IMR-90 (cell line): ENCODE results near the gene PDS5B. TPM values are rescaled to one million over a fixed set of nuclear protein-coding genes. Genes with fewer than 3 reads are reported as not detected.

Experiments
- ATAC-seq: fragments of 200-7000 bp; cut with Tn5 transposase; 2 replicates; pipeline ENCODE4 v1.9.1; 2020; ENCODE audit warnings: low read depth, mild to moderate bottlenecking, moderate library complexity
- BruUV-seq: library from RNA; stranded (reverse); fragments of 400-500 nt; replicated peaks from 2 replicates; lab custom pipeline; 2021; lab: Mats Ljungman, UMichigan
- CTCF ChIA-PET: fragments of 300-600 bp; formaldehyde crosslinking; extraction: SDS; loops from one replicate; lab custom pipeline; 2021; ENCODE audit warnings: antibody characterized with exemption; lab: Yijun Ruan, JAX
- POLR2A ChIA-PET: fragments of 300-600 bp; sonication (Branson Sonifier 250); formaldehyde crosslinking; loops from one replicate; lab custom pipeline; 2022; ENCODE audit warnings: antibody characterized with exemption; ENCODE audit not compliant: unreplicated experiment; lab: Charles Lee
- DNase-seq: peaks from one replicate; pipeline ENCODE4 v3.0.0; 2013
- H2AFZ ChIP-seq: replicated peaks from 2 replicates; pipeline ENCODE3; 2013; ENCODE audit warnings: low read length, mild to moderate bottlenecking; ENCODE audit not compliant: poor library complexity
- H2AK5ac ChIP-seq: 2 replicates; pipeline ENCODE4 v1.6.1; 2013; ENCODE audit warnings: low read depth, low read length, inconsistent platforms
- H2AK9ac ChIP-seq: replicated peaks from 2 replicates; pipeline ENCODE3; 2013; ENCODE audit warnings: mild to moderate bottlenecking, low read depth, low read length, moderate library complexity; ENCODE audit not compliant: poor library complexity
- H2BK120ac ChIP-seq: 2 replicates; pipeline ENCODE4 v1.6.1; 2013; ENCODE audit warnings: low read depth, low read length, inconsistent platforms
- H2BK15ac ChIP-seq: 3 replicates; pipeline ENCODE4 v1.6.1; 2013; ENCODE audit warnings: low read depth, low read length, inconsistent platforms
- H2BK20ac ChIP-seq: 2 replicates; pipeline ENCODE4 v1.6.1; 2013; ENCODE audit warnings: low read depth, mild to moderate bottlenecking, inconsistent platforms, low read length, moderate library complexity
- H2BK5ac ChIP-seq: 2 replicates; pipeline ENCODE4 v1.6.1; 2013; ENCODE audit warnings: mild to moderate bottlenecking, low read depth, low read length, inconsistent platforms; ENCODE audit not compliant: poor library complexity, severe bottlenecking
- H3K14ac ChIP-seq: replicated peaks from 2 replicates; pipeline ENCODE4 v1.6.1; 2013; ENCODE audit warnings: low read depth, low read length, inconsistent platforms
- H3K18ac ChIP-seq: 2 replicates; pipeline ENCODE4 v1.6.1; 2013; ENCODE audit warnings: low read depth, low read length, control low read depth
- H3K23ac ChIP-seq: 2 replicates; pipeline ENCODE4 v1.6.1; 2013; ENCODE audit warnings: low read depth, low read length, inconsistent platforms
- H3K27ac ChIP-seq: 2 replicates; pipeline ENCODE4 v1.5.1; 2013; ENCODE audit warnings: mild to moderate bottlenecking, control low read depth, low read length; ENCODE audit not compliant: insufficient read depth
- H3K27me3 ChIP-seq: 2 replicates; pipeline ENCODE4 v1.6.1; 2013; ENCODE audit warnings: low read length; ENCODE audit not compliant: control insufficient read depth, insufficient read depth
- H3K36me3 ChIP-seq: 2 replicates; pipeline ENCODE4 v1.6.1; 2013; ENCODE audit warnings: low read length, mixed read lengths; ENCODE audit not compliant: control insufficient read depth, insufficient read depth
- H3K4ac ChIP-seq: 2 replicates; pipeline ENCODE4 v1.6.1; 2013; ENCODE audit warnings: low read depth, low read length, inconsistent platforms
- H3K4me1 ChIP-seq: 2 replicates; pipeline ENCODE4 v1.6.1; 2013; ENCODE audit warnings: low read length, mixed read lengths; ENCODE audit not compliant: control insufficient read depth, insufficient read depth
- H3K4me2 ChIP-seq: 2 replicates; pipeline ENCODE4 v1.6.1; 2013; ENCODE audit warnings: low read depth, mild to moderate bottlenecking, control low read depth, low read length, moderate library complexity
- H3K4me3 ChIP-seq: 2 replicates; pipeline ENCODE4 v1.5.1; 2013; ENCODE audit warnings: low read depth, mild to moderate bottlenecking, control low read depth, low read length, moderate library complexity; ENCODE audit not compliant: insufficient read depth
- H3K56ac ChIP-seq: 2 replicates; pipeline ENCODE4 v1.6.1; 2013; ENCODE audit warnings: low read length, inconsistent platforms; ENCODE audit not compliant: insufficient read depth; ENCODE audit errors: extremely low read depth
- H3K79me1 ChIP-seq, 2 experiments: 2 replicates each; pipeline ENCODE4 v1.6.1; 2013; ENCODE audit warnings: low read length in 2 of 2, inconsistent platforms in 1 of 2, low read depth in 1 of 2
- H3K9ac ChIP-seq: 2 replicates; pipeline ENCODE4 v1.6.1; 2013; ENCODE audit warnings: low read depth, low read length, control low read depth
- H3K9me1 ChIP-seq: 2 replicates; pipeline ENCODE4 v1.6.1; 2013; ENCODE audit warnings: low read length, inconsistent platforms; ENCODE audit not compliant: insufficient read depth
- H3K9me3 ChIP-seq: 2 replicates; pipeline ENCODE4 v1.6.1; 2013; ENCODE audit warnings: low read length; ENCODE audit not compliant: control insufficient read depth, insufficient read depth
- H4K20me1 ChIP-seq: 2 replicates; pipeline ENCODE4 v1.6.1; 2013; ENCODE audit warnings: low read length, inconsistent platforms; ENCODE audit not compliant: insufficient read depth
- H4K5ac ChIP-seq: 2 replicates; pipeline ENCODE4 v1.6.1; 2013; ENCODE audit warnings: mild to moderate bottlenecking, low read depth, low read length, control low read depth
- H4K8ac ChIP-seq, 2 experiments: 2 replicates each; pipeline ENCODE4 v1.6.1; 2013; ENCODE audit warnings: low read depth in 2 of 2, low read length in 2 of 2, control low read depth in 1 of 2, inconsistent platforms in 1 of 2
- H4K91ac ChIP-seq: 2 replicates; pipeline ENCODE4 v1.6.1; 2013; ENCODE audit warnings: low read depth, low read length, inconsistent platforms; ENCODE audit not compliant: insufficient read depth
- BHLHE40 ChIP-seq: fragments of 150-350 bp; IDR thresholded peaks from 2 replicates; pipeline ENCODE4 v1.6.1; 2016; ENCODE audit warnings: mild to moderate bottlenecking, low read depth, low read length
- CEBPB ChIP-seq: IDR thresholded peaks from 2 replicates; pipeline ENCODE4 v1.6.1; 2012; ENCODE audit warnings: low read depth, low read length, improper control_type of control experiment
- CHD1 ChIP-seq: IDR thresholded peaks from 2 replicates; pipeline ENCODE4 v1.6.1; 2012; ENCODE audit warnings: low read depth, low read length, improper control_type of control experiment
- FOS ChIP-seq: fragments of 150-350 bp; IDR thresholded peaks from 2 replicates; pipeline ENCODE4 v1.6.1; 2016; ENCODE audit warnings: low read depth, low read length
- POLR2A ChIP-seq: IDR thresholded peaks from 2 replicates; pipeline ENCODE4 v1.6.1; 2012; ENCODE audit warnings: mild to moderate bottlenecking, low read depth, low read length
- RAD21 ChIP-seq: IDR thresholded peaks from 2 replicates; pipeline ENCODE4 v1.6.1; 2012; ENCODE audit warnings: low read length, improper control_type of control experiment
- WGBS, 2 experiments: methylation state at CpG; one replicate each; pipeline versions ENCODE4 v1.1.5 to v1.1.7; 2013; ENCODE audit warnings: missing lambda C conversion rate in 2 of 2; ENCODE audit not compliant: insufficient read length in 1 of 2; ENCODE audit errors: extremely low coverage in 2 of 2; 5-methylcytosine and 5-hydroxymethylcytosine counted together
- dilution Hi-C: fragments of 300-500 bp; cut with HindIII; formaldehyde crosslinking; loops from one replicate; pipeline ENCODE4 v1.14.3; 2018; ENCODE audit warnings: low sequenced_read_pairs; ENCODE audit not compliant: unreplicated experiment
- in situ Hi-C: fragments of 300-500 bp; cut with MboI; formaldehyde crosslinking; loops from 3 replicates; pipeline ENCODE4 v1.14.3; 2019; ENCODE audit warnings: low sequenced_read_pairs, inconsistent platforms, mixed read lengths
- intact Hi-C: fragments of 100-400 bp; cut with micrococcal nuclease; formaldehyde crosslinking; loops from 2 replicates; pipeline ENCODE4 v1.10.0; 2022
- polyA plus RNA-seq, 3 experiments: library from polyadenylated mRNA; depleted of rRNA; stranded (reverse); fragments of >200 nt; gene quantifications; 2 replicates each; pipeline ENCODE4 v1.2.3, GENCODE V29; 2012; ENCODE audit warnings: low replicate concordance in 1 of 3
- total RNA-seq: library from RNA; depleted of rRNA; stranded (reverse); fragments of >200 nt; gene quantifications from 2 replicates; pipeline ENCODE4 v1.2.3, GENCODE V29; 2012
- TF ChIP-seq, protein P1 (sequence below): fragments of 150-350 bp; IDR thresholded peaks from 2 replicates; pipeline ENCODE4 v1.6.1; 2017; ENCODE audit warnings: mild to moderate bottlenecking, antibody characterized with exemption, low read length, low read depth
- TF ChIP-seq, protein P2 (sequence below): conservative IDR thresholded peaks from 2 replicates; pipeline ENCODE4 v1.5.1; 2012; ENCODE audit warnings: mild to moderate bottlenecking, low read depth, low read length, improper control_type of control experiment

Gene PDS5B
- total and polyA plus RNA-seq, 2 of the 4 experiments (the other 2 are of a cell fraction) = 6.2 to 20.1 TPM

DNA sequence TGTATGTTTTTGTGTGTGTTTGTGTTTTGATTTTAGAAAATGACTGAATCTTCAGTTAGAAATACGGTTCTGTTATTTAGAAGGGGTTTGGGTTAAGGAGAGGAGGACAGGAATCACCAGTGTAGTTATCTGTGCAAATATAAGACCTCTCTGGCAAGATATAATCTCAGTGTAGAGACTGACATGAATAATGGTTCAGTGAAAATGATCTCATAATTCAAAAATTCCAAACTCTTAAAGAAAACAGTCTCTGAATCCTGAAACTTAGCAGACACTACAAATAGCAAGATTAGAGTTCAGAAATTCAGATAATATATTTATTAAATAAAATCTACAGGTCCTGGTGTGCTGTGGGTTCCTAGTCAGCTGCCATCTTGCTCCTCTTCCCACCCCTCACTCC, 73.5 kb downstream of the PDS5B start:
- no peak overlapping the region for H3K23ac ChIP-seq
- H3K79me1 ChIP-seq = peaks cover 14 to 28% of the 10 kb centered on the region in 2 experiments
- no peak overlapping the region for H2BK20ac ChIP-seq
- WGBS, 2 experiments = 100% methylated on average over 1 of the region's 1 CpG; no CpG with 5 or more reads in 1 of the 2 experiments
- peaks cover 9% of the 10 kb centered on the region; the same call in 1 of the 2 replicates for H4K20me1 ChIP-seq
- H3K27me3 ChIP-seq = no peaks in the 10 kb centered on the region
- H3K4me1 ChIP-seq = peaks cover 2% of the 10 kb centered on the region; the same call in 1 of the 2 replicates
- ChIA-PET POLR2A (no interaction called here), CTCF (interaction anchor here (1.1 to 2.0 kb wide), 2 partner anchors 9 kb away, joined by 9 to 10 read pairs; no protein-coding TSS in a partner anchor)
- ATAC-seq = peak; percentile 29
- no peak overlapping the region for H2BK15ac ChIP-seq
- H2BK120ac ChIP-seq = no peak overlapping the region
- dilution Hi-C loops = no loop called here
- H3K14ac ChIP-seq = no peak overlapping the region
- peaks cover 3% of the 10 kb centered on the region; the same call in 1 of the 2 replicates for H3K9me1 ChIP-seq
- H3K4me3 ChIP-seq = no peak overlapping the region
- H2AFZ ChIP-seq = no peak overlapping the region
- no peak overlapping the region for H4K8ac ChIP-seq
- intact Hi-C loops = loop anchor here (1.0 kb wide), 1 partner anchor 37 kb away; no protein-coding TSS in a partner anchor
- H3K4ac ChIP-seq = peak overlapping the region; percentile 49; the same call in 1 of the 2 replicates
- no peak overlapping the region for H2AK9ac ChIP-seq
- no peak overlapping the region for H3K9ac ChIP-seq
- no peak overlapping the region for H2AK5ac ChIP-seq
- H3K56ac ChIP-seq = no peak overlapping the region
- no peak overlapping the region for H4K91ac ChIP-seq
- H3K36me3 ChIP-seq = peaks cover 5% of the 10 kb centered on the region
- no peak overlapping the region for H3K4me2 ChIP-seq
- TF ChIP-seq, protein P1, sequence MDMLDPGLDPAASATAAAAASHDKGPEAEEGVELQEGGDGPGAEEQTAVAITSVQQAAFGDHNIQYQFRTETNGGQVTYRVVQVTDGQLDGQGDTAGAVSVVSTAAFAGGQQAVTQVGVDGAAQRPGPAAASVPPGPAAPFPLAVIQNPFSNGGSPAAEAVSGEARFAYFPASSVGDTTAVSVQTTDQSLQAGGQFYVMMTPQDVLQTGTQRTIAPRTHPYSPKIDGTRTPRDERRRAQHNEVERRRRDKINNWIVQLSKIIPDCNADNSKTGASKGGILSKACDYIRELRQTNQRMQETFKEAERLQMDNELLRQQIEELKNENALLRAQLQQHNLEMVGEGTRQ = no peak
- TF ChIP-seq CEBPB (no peak), POLR2A (no peak), FOS (no peak), CHD1 (no peak), RAD21 (no peak), BHLHE40 (no peak)
- TF ChIP-seq, protein P2, sequence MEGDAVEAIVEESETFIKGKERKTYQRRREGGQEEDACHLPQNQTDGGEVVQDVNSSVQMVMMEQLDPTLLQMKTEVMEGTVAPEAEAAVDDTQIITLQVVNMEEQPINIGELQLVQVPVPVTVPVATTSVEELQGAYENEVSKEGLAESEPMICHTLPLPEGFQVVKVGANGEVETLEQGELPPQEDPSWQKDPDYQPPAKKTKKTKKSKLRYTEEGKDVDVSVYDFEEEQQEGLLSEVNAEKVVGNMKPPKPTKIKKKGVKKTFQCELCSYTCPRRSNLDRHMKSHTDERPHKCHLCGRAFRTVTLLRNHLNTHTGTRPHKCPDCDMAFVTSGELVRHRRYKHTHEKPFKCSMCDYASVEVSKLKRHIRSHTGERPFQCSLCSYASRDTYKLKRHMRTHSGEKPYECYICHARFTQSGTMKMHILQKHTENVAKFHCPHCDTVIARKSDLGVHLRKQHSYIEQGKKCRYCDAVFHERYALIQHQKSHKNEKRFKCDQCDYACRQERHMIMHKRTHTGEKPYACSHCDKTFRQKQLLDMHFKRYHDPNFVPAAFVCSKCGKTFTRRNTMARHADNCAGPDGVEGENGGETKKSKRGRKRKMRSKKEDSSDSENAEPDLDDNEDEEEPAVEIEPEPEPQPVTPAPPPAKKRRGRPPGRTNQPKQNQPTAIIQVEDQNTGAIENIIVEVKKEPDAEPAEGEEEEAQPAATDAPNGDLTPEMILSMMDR = no peak
- H4K5ac ChIP-seq = no peak overlapping the region
- no peak overlapping the region for H2BK5ac ChIP-seq
- BruUV-seq = no TSS peak
- in situ Hi-C loops = no loop called here
- DNase-seq = peak; percentile 25
- no peaks in the 10 kb centered on the region; the same call in 1 of the 2 replicates for H3K9me3 ChIP-seq
- H3K18ac ChIP-seq = no peak overlapping the region
- no peak overlapping the region for H3K27ac ChIP-seq
